T1000 (cell line): ENCODE data around the gene DUOX2.

Source experiments
- DNase-seq: peaks from one replicate; lab custom pipeline; 2025; ENCODE audit warnings: mixed read lengths; lab: John Stamatoyannopoulos, UW

DUOX2 gene

DNA sequence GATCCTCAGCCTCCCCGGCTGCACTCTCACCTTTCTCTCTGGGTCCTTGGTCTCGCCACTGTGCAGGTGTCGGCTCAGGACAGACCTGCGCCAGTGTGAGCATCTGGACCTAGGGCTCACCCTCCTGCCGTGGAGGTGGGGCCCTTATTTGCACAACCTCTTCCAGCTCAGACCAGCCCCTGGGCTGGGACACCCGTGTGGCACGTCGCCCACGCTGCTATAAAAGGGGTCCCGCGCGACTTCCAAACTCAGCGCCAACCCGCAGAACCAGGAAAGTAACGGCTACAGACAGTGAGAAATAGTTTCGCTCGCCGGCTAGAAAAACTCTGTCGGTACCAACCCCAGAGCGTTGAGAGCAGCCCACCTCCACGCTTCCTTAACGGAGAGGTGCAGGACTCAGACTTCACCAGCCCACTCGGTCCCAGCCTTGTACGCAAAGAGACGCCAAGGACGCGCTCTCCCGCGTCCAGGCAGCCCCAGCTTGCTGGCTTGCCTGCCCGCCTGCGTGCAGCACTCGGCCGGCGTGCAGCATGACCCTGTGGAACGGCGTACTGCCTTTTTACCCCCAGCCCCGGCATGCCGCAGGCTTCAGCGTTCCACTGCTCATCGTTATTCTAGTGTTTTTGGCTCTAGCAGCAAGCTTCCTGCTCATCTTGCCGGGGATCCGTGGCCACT, at the start of gene DUOX2, which contains the start of gene DUOXA2:
Gene DUOX2, minus strand, starts transcription at position 97 of the 675 bp plus-strand sequence. CDS start 761 bp downstream, outside the sequence.
Gene DUOXA2, plus strand, starts transcription at position 251 of the 675 bp plus-strand sequence. Its CDS starts 280 bp downstream, at position 531.
- DNase-seq = no peak

DNA sequence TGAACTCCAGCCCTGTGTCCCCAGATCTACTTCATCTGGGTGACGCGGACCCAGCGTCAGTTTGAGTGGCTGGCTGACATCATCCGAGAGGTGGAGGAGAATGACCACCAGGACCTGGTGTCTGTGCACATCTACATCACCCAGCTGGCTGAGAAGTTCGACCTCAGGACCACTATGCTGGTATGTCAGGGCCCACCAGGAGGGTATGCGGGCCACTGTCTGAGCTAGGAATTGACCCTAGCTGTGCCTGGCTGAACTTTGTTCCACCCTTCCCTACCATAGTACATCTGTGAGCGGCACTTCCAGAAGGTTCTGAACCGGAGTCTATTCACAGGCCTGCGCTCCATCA, 49.5 kb upstream of the DUOX2 start:
- DNase-seq = no peak

DNA sequence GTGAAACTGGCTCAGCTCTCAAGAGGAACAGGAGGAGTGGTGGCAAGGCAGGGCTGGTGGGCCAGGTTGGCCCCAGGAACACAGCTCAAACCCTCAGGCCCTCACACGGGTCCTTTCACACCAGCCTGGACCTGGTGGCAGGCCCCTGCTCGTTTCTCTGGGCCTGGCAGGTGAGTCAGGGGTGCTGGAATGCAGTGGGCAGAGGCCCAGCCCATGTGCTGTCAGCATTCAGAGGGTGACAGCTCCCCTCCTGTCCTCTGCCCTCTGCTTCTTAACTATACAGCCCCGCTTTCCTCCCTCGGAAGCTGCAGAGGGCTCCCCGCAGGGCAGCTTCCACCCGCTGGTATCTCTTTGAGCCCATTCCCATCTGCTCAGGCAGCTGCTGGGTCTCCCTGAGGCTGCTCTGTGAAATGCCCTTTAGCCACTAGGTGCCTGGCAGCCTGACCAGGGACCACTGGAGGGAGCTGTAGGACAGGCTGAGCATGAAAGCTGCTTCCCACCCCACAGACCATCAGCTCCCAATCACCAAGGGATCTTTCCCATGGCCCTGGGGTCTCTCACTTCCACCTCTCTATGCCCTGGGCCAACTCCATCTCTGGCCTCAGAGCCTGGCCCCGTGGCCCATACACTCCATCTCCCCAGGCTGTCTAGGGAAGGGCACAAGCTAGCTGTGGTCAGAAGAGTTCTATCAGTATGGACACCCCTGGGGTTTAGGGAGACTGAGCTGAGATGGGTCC, 49.0 kb upstream of the DUOX2 start:
- peak; percentile 62 for DNase-seq

DNA sequence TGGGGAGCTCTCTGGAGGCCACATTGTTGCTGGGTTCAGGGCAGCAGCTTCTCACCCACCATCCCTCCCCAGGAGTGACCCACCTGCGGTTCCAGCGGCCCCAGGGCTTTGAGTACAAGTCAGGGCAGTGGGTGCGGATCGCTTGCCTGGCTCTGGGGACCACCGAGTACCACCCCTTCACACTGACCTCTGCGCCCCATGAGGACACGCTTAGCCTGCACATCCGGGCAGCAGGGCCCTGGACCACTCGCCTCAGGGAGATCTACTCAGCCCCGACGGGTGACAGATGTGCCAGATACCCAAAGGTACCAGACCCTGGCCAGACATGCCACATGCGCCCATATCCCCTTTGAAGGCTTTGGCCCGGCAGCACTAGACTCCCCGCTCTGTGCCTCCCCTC, 47.7 kb upstream of the DUOX2 start:
- no peak for DNase-seq

DNA sequence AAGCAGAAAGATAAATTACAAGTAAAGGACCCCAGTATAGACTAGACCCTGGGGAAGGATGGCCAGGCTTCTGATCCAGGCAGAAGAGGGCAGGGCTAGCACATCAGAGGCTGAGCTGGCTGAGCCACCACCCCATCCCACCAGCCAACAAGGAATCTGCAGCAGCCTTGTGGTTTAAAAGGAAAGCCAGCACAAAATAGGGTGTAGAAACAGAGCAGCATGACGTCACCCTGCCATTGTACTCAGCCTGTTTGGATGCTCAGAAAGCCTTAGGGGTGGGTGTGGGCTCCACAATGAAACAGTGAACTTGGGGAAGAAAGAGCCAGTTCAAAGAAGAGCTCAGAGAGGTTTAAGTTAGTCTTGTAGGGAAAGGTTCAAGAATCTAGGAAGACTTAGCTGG, 44.0 kb upstream of the DUOX2 start:
- peak; percentile 22 for DNase-seq

DNA sequence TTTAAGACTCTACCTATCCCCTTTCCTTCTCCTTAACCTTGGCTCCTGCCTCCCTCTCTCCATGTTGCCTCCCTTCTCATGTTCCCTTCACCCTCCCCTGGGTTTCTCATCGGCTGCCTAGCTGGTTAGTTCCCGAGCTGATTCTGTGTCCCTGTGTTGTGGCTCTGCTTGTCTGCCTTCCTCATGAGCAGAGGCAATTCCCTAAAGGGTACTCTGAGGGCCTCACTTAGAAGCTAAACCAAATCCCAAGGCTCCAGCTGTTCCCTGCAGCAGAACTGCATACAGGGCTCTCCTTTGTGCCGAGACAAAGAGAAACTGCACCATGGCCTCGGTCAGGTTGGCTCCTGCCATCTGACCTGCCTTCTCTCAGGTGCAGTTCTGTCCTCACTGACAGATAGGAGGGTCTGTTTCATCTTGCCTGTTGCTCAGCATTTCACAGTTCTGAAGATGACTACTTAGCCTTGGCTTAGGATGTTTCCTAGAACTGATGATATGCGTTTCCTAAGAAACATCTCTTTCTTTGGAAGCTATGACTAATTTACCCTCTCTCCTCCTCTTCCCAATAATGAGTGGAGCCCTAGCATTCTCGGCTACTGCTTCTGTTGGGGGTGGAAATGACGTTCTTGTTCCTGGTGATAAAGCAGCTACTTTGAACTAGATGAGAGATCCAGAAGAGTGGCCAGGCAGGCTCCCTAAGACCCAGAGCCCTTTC, 42.9 kb upstream of the DUOX2 start:
- DNase-seq = no peak

DNA sequence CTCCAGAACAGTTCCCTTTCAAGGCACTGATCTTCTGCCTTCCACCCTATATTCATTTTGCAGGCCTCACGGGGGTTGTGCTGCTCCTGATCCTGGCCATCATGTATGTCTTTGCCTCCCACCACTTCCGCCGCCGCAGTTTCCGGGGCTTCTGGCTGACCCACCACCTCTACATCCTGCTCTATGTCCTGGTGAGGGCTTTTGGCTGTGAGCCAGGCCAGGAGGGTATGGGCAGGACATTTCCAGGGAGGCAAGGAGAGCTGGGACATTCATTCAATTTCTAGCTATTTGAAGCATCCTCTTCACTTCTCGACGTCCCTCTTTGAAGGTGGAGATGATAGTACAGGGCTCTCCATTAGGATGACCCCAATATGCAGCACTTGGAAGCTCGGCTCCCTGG, 41.8 kb upstream of the DUOX2 start:
- no peak for DNase-seq

DNA sequence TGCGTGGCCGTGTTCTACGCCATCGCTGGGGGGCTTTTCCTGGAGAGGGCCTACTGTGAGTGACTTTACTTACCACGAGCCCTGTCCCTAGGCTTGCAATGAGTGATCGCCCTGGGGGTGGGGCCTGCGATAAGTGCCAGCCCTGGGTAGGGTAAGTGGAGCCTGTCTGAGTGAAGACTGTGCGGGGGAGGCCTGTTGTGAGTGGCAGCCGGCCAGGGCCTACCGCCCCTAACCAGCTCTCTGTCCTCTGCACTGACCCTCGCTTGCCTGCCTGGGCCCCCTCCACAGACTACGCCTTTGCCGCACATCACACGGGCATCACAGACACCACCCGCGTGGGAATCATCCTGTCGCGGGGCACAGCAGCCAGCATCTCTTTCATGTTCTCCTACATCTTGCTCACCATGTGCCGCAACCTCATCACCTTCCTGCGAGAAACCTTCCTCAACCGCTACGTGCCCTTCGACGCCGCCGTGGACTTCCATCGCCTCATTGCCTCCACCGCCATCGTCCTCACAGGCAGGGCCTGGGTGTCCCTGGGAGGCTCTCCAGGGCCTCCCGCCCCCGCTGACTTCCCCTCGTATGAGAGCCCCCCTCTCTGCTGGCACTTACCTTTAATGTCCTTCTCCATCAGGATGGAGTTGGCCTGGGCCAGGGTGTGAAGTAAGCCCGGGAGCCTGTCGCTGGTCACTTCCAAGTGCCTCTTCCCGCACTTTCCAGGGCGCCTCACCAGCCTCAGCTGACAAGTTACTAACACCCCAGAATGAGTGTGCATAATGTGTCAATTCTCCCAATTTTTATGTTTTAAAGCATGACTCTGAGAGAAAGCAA, 38.2 kb upstream of the DUOX2 start:
- no peak for DNase-seq

DNA sequence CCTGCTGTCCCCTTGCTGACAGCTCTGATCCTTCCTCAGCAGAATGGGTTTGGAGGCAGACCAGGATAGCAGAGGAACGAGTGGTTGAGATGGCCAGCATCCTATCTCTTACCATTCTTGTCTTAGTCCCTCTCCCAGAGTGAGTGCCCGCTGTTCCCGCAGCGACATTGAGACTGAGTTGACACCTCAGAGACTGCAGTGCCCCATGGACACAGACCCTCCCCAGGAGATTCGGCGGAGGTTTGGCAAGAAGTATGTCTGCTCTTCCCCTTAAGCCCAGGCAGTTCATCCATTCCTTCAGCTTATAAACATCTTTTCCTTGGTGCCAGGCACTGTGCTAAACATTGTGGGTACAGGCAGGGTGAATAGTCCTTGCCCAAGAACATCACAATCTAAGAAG, 37.0 kb upstream of the DUOX2 start:
- DNase-seq = no peak

DNA sequence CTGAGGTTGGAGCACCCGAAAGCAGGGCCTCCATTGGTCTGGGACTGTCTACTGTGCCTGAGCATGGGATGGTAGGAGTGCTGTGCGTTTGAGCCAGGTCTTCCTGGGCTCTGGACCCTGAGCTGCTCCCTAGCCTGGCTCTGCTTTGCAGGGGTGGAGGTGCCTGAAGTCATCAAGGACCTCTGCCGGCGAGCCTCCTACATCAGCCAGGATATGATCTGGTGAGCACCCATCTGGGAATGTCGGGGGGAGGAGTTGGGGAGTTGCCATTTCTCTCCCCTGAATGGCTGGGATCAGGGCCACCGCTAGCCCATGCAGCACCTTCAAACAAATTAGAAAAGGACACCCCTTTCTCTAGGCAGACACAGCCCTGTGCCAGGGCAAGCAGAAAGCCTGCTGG, 36.5 kb upstream of the DUOX2 start:
- DNase-seq = no peak

DNA sequence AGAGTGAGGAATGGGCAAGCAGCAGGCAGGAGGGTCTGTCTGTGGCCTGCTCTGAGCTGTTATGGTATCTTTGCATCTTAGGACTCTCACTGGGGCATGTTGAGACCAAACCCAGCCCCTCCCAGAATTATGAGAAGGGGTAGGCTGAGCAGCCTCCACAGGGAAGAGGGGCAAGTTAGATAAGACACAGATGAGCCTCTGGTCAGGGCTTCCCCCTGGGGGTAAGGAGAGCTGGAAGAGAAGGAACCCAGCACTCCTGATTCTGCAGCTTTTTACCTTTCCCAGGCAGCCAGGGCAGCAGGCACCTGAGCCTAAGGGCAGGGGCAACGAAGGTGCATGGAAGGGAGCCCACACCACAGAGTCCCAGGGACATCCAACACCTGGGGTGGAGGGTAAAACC, 35.1 kb upstream of the DUOX2 start:
- no peak for DNase-seq

DNA sequence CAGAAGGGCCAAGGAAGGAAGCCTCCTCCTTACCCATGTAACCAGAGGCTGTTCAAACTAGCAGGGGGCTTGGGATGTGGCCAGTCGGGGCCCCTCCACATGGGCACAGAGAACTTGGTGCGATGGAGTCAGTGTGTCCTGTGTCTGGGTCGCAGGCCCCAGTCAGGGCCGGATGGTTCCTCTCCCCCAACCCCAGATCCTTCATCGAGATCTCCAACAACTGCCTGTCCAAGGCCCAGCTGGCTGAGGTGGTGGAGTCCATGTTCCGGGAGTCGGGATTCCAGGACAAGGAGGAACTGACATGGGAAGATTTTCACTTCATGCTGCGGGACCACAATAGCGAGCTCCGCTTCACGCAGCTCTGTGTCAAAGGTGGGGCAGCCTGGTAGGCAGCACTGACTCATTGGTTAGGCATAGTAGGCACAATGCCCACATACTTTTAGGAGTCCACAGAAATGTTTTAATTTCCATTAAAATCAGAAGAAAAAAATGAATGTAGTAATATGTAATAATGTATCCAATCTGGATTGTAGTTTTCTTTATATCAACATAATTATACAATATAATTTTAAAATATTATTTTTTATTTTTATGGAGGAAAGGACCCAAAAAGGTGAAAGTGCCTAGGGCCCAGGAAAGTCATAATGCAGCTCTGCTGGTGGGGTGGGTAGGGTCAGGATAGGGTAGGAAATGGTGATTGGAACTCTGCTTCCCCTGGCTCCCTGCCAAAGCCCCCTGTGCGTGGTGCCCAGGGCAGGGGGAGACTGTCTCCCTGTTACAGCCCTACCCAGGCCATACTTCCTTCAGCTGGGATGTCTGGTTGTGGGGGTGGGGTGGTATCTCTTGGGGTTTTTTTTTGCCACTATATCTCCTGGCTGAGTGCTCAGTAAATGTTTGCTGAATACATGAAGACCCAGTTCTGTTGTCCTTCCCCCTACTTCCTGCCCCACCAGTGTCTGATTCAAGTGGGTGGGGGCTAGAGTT, 34.4 kb upstream of the DUOX2 start:
- DNase-seq = no peak

DNA sequence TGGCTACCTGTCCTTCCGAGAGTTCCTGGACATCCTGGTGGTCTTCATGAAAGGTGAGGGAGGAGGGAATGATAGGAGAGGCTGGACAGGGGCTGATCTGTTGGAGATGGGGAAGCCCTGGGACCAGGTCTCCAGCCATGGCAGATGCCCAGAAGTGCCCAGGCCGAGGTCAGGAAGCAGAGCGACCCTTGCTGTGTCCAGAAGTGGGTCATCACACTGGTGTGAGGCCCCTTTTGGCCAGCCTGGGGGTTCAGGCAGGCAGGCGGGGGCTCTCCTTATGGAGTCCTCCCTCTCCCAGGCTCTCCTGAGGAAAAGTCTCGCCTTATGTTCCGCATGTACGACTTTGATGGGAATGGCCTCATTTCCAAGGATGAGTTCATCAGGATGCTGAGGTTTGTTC, 33.6 kb upstream of the DUOX2 start:
- no peak for DNase-seq

DNA sequence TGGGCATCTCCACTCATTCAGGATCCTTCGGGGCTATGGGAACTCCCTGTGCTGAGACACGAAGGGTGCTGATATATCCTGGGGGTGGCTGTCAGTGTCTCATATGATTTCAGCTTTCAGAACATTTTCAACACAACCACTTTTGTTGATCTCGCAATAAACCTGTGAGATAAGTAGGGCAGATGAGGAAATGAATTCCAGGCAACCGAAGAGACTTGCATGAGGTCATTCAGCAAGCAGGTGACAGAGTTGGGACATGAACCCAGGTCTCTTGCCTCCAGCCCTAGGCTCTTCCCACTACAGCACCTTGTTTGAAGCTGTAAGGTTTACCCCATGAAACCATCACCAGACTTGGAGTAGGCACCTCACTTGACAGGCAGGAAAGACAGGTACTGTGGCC, 32.4 kb upstream of the DUOX2 start:
- no peak for DNase-seq

DNA sequence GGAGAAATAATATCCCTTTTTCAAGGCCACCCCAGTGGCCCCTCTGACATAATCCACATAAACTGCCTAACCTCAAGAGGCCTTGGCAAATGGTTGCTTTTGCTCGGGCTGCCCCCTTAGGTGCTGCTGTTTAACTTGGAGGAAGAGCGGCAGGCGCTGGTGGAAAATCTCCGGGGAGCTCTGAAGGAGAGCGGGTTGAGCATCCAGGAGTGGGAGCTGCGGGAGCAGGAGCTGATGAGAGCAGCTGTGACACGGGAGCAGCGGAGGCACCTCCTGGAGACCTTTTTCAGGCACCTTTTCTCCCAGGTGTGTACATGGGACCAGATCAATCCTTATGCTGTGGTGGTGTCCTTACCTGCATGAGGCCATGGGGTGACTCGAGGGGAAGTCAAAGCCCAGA, 30.8 kb upstream of the DUOX2 start:
- DNase-seq = no peak

DNA sequence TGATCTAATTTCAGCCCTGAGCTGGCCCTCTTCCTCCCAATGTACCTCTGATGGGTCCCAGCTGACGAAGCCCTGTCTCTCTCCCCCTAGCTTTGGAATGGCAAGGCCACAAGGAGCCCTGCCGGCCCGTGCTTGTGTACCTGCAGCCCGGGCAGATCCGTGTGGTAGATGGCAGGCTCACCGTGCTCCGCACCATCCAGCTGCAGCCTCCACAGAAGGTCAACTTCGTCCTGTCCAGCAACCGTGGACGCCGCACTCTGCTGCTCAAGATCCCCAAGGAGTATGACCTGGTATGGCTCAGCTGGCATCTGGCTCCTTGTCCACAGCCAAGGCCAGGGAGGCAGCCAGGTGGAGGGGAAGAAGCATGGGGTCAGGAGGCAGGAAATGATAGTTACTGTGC, 30.0 kb upstream of the DUOX2 start:
- no peak for DNase-seq

DNA sequence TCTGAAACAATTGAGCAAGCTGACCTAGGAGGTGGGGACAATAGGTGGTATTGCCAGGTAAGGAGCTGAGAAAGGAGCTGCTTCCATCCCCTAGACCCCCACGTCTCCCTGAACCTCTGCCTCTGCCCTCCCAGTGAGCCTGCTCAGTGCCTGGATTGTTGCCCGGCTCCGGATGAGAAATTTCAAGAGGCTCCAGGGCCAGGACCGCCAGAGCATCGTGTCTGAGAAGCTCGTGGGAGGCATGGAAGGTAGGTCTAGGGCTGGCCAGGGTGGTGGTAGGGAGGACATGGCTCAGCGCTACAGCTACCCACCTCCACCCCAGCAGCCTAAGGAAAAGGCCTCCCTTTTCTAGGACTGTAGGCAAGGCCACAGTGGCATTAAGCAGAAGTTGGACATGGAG, 29.1 kb upstream of the DUOX2 start:
- no peak for DNase-seq

DNA sequence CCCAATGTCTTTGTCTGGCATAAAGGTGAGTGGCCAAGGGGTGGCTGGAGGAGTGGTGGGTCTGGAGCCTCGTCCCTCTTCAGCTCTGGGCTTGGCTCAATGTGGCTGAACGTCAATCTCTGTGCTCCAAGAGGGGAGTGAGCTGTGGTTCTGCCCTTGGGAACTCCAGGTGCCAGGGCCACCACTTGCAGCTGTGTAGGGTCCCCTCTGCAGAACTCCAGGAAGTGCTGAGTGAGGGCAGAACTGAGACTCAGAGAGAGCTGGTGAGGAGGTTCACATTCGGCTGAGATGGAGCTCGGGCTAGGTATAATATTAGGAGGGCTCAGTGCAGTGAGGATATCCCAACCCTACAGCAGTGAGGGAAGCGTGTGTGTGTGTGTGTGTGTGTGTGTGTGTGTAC, 27.4 kb upstream of the DUOX2 start:
- DNase-seq = no peak

DNA sequence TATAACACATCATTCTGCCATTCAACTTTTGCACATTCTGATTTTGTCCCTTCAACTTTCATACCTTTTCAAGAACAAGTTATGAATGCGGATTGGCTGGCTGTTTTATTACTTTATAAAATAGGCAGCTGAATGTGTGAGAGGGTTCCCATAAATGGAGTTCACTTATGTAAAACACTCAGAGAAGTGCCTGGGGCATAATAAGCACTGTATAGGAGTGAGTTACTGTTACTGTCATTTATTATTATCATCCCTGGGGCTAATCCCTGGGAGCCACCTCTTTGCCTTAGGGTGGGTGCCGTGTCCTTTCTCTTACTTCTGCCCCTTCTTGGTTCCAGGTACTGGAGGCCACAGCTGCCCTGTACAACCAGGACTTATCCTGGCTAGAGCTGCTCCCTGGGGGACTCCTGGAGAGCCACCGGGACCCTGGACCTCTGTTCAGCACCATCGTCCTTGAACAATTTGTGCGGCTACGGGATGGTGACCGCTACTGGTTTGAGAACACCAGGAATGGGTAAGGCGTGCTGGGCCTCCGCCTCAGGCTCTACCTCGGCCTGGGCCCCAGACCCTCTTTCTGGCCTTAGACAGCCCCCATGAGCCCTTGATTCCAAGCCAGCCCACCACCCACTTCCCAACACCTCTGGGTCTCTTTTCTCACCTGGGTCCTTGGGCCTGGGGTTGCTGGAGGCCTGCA, 26.7 kb upstream of the DUOX2 start:
- DNase-seq = no peak

DNA sequence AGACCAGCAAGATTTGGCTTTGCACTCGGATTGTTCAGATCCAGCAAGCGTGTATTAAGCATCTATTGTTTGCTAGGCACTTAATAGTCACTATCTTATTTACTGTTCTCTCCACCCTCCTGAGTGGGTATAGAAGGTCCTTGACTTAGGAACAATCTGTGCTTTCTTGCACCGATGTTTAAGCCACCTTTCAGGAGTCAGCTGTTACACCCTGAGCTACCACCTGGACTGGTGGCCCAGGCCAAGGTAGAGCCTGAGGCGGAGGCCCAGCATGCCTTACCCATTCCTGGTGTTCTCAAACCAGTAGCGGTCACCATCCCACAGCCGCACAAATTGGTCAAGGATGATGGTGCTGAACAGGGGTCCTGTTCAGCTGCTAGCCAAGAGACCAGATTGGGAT, 25.8 kb upstream of the DUOX2 start:
- DNase-seq = no peak
